Forelimb muscle (tissue), 1 donor: ENCODE measurements around the gene IL4I1. TPM values are rescaled to one million over a fixed set of nuclear protein-coding genes. Genes with fewer than 3 reads are reported as not detected.

Experiments used
- DNase-seq: peaks from one replicate; pipeline ENCODE4 v3.0.0-alpha.2; 2013; ENCODE audit warnings: low read depth
- polyA plus RNA-seq: library from polyadenylated mRNA; unstranded; fragments of 120-200 nt; gene quantifications from one replicate; pipeline ENCODE4 v1.2.1, GENCODE V29; 2013; ENCODE audit not compliant: insufficient read length

IL4I1 gene
- polyA plus RNA-seq, 1 donor: 1.0 TPM

GRCh38 chr19:49851456-49852259 lies 45.0 kb downstream of the IL4I1 start:
- no peak for DNase-seq

- peak; percentile 60 for DNase-seq
Observed at GRCh38 chr19:49850487-49851342, 46.0 kb downstream of the IL4I1 start, which contains the start of gene PTOV1. TSS of gene PTOV1 (plus strand) at chr19:49851159.

- no peak for DNase-seq
Observed at GRCh38 chr19:49850221-49850486, 46.5 kb downstream of the IL4I1 start.

GRCh38 chr19:49849433-49850220 lies 47.1 kb downstream of the IL4I1 start:
- DNase-seq: no peak

GRCh38 chr19:49848938-49849337 lies 47.7 kb downstream of the IL4I1 start:
- no peak for DNase-seq

GRCh38 chr19:49847731-49848696 lies 48.7 kb downstream of the IL4I1 start:
- DNase-seq: no peak

GRCh38 chr19:49846408-49846807 lies 50.3 kb downstream of the IL4I1 start:
- DNase-seq: no peak

GRCh38 chr19:49845414-49845813 lies 51.3 kb downstream of the IL4I1 start:
- DNase-seq: no peak

- DNase-seq: no peak
Observed at GRCh38 chr19:49844138-49845095, 52.3 kb downstream of the IL4I1 start.

- DNase-seq: no peak
Observed at GRCh38 chr19:49843265-49843664, 53.4 kb downstream of the IL4I1 start.

- no peak for DNase-seq
Observed at GRCh38 chr19:49840736-49841249, 55.9 kb downstream of the IL4I1 start.

GRCh38 chr19:49840321-49840720 lies 56.4 kb downstream of the IL4I1 start:
- no peak for DNase-seq

GRCh38 chr19:49839713-49840112 lies 57.0 kb downstream of the IL4I1 start:
- DNase-seq: no peak

Other genes with a start within 250 kb of the IL4I1 start
- gene IRF3, start 231.0 kb downstream of the IL4I1 start, polyA plus RNA-seq: 33.2 TPM
- 28.4 TPM for gene BCL2L12, start 231.0 kb downstream of the IL4I1 start, polyA plus RNA-seq
- 209 TPM for gene PRMT1, start 219.6 kb downstream of the IL4I1 start, polyA plus RNA-seq
- gene ADM5, start 207.3 kb downstream of the IL4I1 start, polyA plus RNA-seq: 0.99 TPM
- 8.2 TPM for gene CPT1C, start 205.8 kb downstream of the IL4I1 start, polyA plus RNA-seq
- 0.52 TPM for gene TSKS, start 133.6 kb downstream of the IL4I1 start, polyA plus RNA-seq
- 56.3 TPM for gene AP2A1, start 129.9 kb downstream of the IL4I1 start, polyA plus RNA-seq
- 17.0 TPM for gene FUZ, start 83.6 kb downstream of the IL4I1 start, polyA plus RNA-seq
- gene MED25, start 78.6 kb downstream of the IL4I1 start, polyA plus RNA-seq: 28.6 TPM
- gene PTOV1, start 45.7 kb downstream of the IL4I1 start, polyA plus RNA-seq: 195 TPM
- gene PNKP, start 29.3 kb downstream of the IL4I1 start, polyA plus RNA-seq: 38.1 TPM
- 36.8 TPM for gene AKT1S1, start 19.5 kb downstream of the IL4I1 start, polyA plus RNA-seq
- gene TBC1D17, start 19.2 kb downstream of the IL4I1 start, polyA plus RNA-seq: 35.6 TPM
- gene ATF5, start 32.3 kb upstream of the IL4I1 start, polyA plus RNA-seq: 30.2 TPM
- 52.7 TPM for gene NUP62, start 32.6 kb upstream of the IL4I1 start, polyA plus RNA-seq
- 0.77 TPM for gene SIGLEC11, start 64.3 kb upstream of the IL4I1 start, polyA plus RNA-seq
- 18.1 TPM for gene VRK3, start 128.5 kb upstream of the IL4I1 start, polyA plus RNA-seq
- gene ZNF473, start 129.1 kb upstream of the IL4I1 start, polyA plus RNA-seq: 7.3 TPM